HUDEP-2 (cell line): Measurements from ENCODE around the gene PCBP4.

Experiments used
- DNase-seq, 76 experiments: peaks; one replicate each; lab custom pipeline; 2025; ENCODE audit not compliant: unreplicated experiment in 76 of 76; lab: John Stamatoyannopoulos, UW

PCBP4 gene

GRCh38 chr3:51958603-51959521, 8.4 kb downstream of the PCBP4 start:
- DNase-seq: no peak

- DNase-seq: no peak
These were observed 9.6 kb downstream of the PCBP4 start for GRCh38 chr3:51957520-51958205.

DNA sequence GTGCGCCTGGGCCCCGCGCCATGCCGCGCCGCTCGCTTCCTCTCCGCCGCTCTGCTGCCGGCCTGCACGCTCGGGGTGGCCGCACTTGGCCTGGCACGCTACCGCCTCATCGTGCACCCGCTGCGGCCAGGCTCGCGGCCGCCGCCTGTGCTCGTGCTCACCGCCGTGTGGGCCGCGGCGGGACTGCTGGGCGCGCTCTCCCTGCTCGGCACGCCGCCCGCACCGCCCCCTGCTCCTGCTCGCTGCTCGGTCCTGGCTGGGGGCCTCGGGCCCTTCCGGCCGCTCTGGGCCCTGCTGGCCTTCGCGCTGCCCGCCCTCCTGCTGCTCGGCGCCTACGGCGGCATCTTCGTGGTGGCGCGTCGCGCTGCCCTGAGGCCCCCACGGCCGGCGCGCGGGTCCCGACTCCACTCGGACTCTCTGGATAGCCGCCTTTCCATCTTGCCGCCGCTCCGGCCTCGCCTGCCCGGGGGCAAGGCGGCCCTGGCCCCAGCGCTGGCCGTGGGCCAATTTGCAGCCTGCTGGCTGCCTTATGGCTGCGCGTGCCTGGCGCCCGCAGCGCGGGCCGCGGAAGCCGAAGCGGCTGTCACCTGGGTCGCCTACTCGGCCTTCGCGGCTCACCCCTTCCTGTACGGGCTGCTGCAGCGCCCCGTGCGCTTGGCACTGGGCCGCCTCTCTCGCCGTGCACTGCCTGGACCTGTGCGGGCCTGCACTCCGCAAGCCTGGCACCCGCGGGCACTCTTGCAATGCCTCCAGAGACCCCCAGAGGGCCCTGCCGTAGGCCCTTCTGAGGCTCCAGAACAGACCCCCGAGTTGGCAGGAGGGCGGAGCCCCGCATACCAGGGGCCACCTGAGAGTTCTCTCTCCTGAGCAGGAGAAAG, 11.1 kb downstream of the PCBP4 start:
- DNase-seq: peak in 14 of 76 experiments; percentile 7 to 20 (median 15)

DNA sequence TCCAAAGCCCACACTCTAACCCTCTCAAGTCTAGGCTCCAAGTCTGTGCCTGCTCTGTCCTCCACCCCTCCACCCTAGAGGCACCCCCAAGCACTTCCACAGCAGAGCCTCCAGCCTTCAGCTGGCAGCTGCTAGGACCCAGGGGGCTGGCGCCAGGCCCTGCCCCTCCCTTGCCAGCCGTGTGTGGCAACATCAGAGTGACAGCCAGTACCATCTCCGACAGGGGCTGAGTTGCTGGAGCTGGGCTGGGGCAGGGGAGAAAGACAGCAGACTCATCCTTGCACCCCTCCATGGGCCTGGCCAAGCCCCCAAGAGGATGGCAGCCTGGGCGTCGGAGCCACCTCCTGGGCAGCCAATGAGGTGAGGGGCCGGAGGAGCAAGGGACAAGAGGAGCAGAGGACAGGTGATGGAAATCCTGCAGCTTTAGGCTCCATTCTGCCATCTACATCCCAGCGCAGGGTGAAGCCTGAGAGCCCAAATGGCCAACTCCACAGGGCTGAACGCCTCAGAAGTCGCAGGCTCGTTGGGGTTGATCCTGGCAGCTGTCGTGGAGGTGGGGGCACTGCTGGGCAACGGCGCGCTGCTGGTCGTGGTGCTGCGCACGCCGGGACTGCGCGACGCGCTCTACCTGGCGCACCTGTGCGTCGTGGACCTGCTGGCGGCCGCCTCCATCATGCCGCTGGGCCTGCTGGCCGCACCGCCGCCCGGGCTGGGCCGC, 11.9 kb downstream of the PCBP4 start, which contains the start of gene GPR62:
TSS of gene GPR62 (plus strand) at position 207 of the 718 bp plus-strand sequence. CDS start at position 479, 272 bp downstream.
- DNase-seq: no peak

DNA sequence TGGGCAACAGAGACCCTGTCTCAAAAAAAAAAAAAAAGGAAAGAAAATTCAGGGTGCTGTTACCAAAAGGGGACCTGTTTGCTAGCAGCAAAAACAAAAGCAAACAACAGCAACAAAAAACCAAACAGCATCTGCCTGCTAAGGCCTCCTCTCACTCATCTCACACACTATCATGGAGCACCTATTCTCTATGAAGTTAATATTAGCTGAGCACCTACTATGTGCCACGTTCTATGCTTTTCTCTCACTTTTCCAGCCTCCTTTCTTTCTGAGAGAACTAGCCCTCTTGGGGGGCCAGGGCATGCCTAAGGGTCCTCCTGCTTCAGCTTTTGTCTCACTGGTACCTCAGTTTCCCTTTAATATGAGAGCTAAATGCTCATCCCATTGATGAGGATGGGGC, 12.5 kb downstream of the PCBP4 start:
- DNase-seq: no peak

DNA sequence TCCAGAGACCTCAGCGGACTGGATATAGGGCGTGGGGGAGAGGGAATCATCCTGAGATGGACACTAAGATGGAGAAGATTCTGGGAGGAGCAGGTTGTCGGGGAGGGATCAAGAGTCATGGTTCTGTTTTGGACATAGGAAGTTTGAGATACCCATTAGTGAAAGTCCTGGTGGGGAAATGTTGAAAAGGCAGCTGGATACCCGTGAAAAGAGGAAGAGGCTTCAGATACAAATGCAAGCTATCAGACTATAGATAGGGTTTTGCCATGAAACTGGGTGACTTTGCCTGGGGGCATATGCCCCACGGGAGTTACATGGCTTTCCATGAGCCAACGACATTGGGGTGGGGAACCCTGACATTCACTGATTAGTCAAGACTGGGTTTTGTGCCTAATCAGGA, 13.1 kb downstream of the PCBP4 start:
- DNase-seq: no peak

DNA sequence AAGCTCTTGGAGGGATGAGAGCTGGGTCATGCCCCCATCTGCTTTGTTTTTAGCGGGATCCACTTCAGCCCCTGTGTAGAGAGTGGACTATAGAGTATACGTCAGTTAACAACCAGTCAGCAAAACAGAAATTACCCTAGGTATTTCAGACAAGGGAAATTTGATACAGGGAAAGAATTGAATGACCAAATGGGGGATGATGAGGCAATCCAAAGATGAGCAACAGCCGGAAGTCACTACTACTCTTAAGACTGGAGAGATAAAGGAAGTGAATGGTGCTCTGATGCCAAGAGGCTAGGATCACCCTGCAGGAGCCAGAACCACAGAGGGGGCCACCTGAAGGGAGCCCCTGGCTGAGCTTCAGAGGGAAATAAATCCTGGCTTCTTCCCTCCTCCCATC, 13.8 kb downstream of the PCBP4 start:
- DNase-seq: no peak

GRCh38 chr3:51950899-51951298, 16.4 kb downstream of the PCBP4 start:
- DNase-seq: no peak

DNA sequence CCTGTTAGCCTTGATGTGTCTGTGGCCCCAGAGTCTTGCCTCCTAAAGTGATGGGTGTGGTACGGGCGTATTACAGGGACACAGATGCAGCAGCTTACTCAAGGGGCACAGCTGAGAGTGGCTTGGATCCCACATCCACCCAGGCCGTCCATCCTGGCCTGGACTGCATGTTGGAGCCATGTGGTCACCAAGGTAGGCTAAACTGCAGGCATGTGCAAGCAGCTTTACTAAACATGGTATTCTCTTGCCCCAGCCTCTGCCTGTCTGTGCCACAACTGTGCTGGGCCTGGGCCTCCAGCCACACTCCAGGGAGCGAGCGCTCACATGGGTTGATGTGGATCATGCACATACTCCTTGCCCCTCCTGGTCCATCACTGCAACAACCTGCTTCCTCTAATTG, 18.1 kb downstream of the PCBP4 start:
- no peak for DNase-seq

DNA sequence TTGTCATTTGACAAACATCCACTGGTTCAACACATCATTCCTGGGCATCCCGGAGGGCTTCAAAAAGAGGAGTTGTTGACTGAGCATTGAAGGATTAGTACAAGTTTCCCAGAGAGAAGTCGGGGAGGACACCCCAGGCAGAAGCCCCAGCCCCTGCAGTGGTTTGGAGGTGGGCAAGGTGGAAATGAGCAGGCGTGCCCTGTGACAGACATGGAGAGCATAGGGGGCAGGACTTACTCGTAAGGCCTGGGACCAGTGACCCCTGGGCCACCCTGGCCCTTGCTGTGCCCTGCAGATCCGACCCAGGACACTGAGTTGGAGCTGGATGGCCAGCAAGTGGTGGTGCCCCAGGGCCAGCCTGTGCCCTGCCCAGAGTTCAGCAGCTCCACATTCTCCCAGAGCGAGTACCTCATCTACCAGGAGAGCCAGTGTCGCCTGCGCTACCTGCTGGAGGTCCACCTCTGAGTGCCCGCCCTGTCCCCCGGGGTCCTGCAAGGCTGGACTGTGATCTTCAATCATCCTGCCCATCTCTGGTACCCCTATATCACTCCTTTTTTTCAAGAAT, 19.2 kb downstream of the PCBP4 start:
- no peak for DNase-seq

- no peak for DNase-seq
These were observed 19.9 kb downstream of the PCBP4 start for GRCh38 chr3:51947215-51947900.

GRCh38 chr3:51946796-51947195, 20.5 kb downstream of the PCBP4 start:
- no peak for DNase-seq

GRCh38 chr3:51945926-51946705, 21.1 kb downstream of the PCBP4 start:
- no peak for DNase-seq

DNA sequence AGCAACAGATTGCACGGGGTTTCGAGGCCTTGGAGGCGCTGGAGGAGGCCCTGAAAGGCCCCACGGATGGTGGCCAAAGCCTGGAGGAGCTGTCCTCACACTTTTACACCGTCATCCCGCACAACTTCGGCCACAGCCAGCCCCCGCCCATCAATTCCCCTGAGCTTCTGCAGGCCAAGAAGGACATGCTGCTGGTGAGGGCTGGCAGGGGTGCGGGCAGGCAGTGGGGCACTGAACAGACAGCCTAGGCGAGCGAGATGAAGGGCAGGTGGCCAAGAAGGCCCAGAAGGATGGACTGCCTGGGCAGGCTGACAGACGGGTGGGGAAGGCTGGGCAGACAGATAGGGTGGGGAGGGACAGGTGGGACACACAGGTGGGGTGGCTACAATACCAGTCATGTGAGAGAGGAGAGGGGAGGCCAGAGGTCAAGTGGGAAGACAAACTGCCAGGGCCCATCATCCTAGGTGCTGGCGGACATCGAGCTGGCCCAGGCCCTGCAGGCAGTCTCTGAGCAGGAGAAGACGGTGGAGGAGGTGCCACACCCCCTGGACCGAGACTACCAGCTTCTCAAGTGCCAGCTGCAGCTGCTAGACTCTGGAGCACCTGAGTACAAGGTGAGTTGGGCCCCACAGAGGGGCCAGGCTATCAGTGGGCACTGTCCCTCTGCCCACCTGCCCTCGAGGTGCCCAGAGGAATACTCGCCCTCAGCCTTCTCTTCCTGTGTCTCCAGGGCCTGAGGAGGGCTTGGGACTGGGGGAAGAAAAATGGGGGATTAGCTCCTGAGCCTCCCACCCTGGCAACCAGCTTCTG, 22.0 kb downstream of the PCBP4 start:
- no peak for DNase-seq

DNA sequence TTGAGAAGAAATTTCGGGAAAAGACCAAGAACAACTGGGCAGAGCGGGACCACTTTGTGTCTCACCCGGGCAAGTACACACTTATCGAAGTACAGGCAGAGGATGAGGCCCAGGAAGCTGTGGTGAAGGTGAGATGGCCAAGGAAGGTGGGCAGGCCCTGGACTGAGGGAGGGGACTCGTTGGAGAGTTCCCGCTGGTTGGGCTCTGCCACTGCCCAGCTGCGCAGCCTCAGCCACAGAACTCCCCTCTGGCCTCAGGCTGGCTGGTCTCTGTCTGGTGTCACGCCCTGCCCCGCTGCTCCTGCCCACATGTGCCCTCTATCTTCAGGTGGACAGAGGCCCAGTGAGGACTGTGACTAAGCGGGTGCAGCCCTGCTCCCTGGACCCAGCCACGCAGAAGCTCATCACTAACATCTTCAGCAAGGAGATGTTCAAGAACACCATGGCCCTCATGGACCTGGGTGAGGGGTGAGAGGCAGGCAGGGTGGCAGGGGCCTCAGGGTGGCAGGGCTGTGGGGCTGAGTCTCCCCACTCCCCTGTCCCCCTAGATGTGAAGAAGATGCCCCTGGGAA, 22.7 kb downstream of the PCBP4 start:
- no peak for DNase-seq

- no peak for DNase-seq
These were observed 23.5 kb downstream of the PCBP4 start for GRCh38 chr3:51943451-51944391.
